ENCODE data around the gene DCST2. TPM values are rescaled to one million over a fixed set of nuclear protein-coding genes. Genes with fewer than 3 reads are reported as not detected.

Gene DCST2
- total and polyA plus RNA-seq, 2 donors (not counting 3 experiments of a cell fraction or from before 2014, with no cell fraction given), result 0.29 to 0.51 TPM

GRCh38 chr1:155004352-155005075, 29.1 kb downstream of the DCST2 start:
- TF ChIP-seq, protein P1, sequence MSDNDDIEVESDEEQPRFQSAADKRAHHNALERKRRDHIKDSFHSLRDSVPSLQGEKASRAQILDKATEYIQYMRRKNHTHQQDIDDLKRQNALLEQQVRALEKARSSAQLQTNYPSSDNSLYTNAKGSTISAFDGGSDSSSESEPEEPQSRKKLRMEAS (IDR thresholded peaks at IDR 0.05; ENCODE audit: insufficient read depth, insufficient read length), result no peak
- no peak for TF ChIP-seq GATA2 (IDR thresholded peaks at IDR 0.05; ENCODE audit: insufficient read depth, insufficient read length, low read depth, low read length)
- TF ChIP-seq FOS (IDR thresholded peaks at IDR 0.05; ENCODE audit: borderline replicate concordance, insufficient read depth, low read length), result no peak
- no peak for TF ChIP-seq MYC (IDR thresholded peaks at IDR 0.05; ENCODE audit: low read depth, low read length)
- TF ChIP-seq, protein P2, sequence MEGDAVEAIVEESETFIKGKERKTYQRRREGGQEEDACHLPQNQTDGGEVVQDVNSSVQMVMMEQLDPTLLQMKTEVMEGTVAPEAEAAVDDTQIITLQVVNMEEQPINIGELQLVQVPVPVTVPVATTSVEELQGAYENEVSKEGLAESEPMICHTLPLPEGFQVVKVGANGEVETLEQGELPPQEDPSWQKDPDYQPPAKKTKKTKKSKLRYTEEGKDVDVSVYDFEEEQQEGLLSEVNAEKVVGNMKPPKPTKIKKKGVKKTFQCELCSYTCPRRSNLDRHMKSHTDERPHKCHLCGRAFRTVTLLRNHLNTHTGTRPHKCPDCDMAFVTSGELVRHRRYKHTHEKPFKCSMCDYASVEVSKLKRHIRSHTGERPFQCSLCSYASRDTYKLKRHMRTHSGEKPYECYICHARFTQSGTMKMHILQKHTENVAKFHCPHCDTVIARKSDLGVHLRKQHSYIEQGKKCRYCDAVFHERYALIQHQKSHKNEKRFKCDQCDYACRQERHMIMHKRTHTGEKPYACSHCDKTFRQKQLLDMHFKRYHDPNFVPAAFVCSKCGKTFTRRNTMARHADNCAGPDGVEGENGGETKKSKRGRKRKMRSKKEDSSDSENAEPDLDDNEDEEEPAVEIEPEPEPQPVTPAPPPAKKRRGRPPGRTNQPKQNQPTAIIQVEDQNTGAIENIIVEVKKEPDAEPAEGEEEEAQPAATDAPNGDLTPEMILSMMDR (IDR thresholded peaks at IDR 0.05; ENCODE audit: extremely low read depth in 1 of 2, insufficient read depth in 1 of 2, low read depth in 1 of 2, low read length in 2 of 2), result no peak
- TF ChIP-seq EZH2 (IDR thresholded peaks at IDR 0.05; ENCODE audit: borderline replicate concordance, low read depth, low read length, severe bottlenecking), result no peak
- TF ChIP-seq POLR2AphosphoS5 (IDR thresholded peaks at IDR 0.05; ENCODE audit: insufficient read depth, low read depth, low read length), result no peak
- TF ChIP-seq POLR2A (IDR thresholded peaks at IDR 0.05; ENCODE audit: low read depth, low read length), result no peak
- no peak for TF ChIP-seq JUN (IDR thresholded peaks at IDR 0.05; ENCODE audit: borderline replicate concordance, insufficient read depth, insufficient read length, low read depth)
- no peak overlapping the region for H2AFZ ChIP-seq (ENCODE audit: low read depth, low read length)
- ChIA-PET CTCF (interaction anchor here (0.8 to 6.5 kb wide), 5 partner anchors 10 to 47 kb away, joined by 3 to 87 read pairs (median 3); partner anchors contain the start of genes ADAM15, FLAD1 and SHC1), POLR2A (interaction anchor here (0.6 kb wide), 1 partner anchor 1115 kb away, joined by 4 read pairs; no protein-coding TSS in a partner anchor)
- H3K9me1 ChIP-seq (replicated peaks; ENCODE audit: control insufficient read depth, extremely low read depth, insufficient read depth, low read length), result no peaks in the 10 kb centered on the region
- no peaks in the 10 kb centered on the region for H3K9me3 ChIP-seq (replicated peaks; ENCODE audit: control insufficient read depth, insufficient read depth, low read length)
- H4K20me1 ChIP-seq (replicated peaks; ENCODE audit: control insufficient read depth, extremely low read depth, insufficient read depth, low read length), result no peaks in the 10 kb centered on the region
- H3K4me3 ChIP-seq (replicated peaks in 1 of 3; ENCODE audit: insufficient read depth in 1 of 3, low read depth in 1 of 3, low read length in 3 of 3), result peak overlapping the region in 2 of 3 experiments; percentile 65 to 94
- FAIRE-seq, result peak; percentile 70
- peak overlapping the region; percentile 0 for H3K27ac ChIP-seq (ENCODE audit: insufficient read depth, low read depth, low read length)
- H3K4me1 ChIP-seq (ENCODE audit: control insufficient read depth, extremely low read depth, insufficient read depth, low read length), result peaks cover 25% of the 10 kb centered on the region
- BruUV-seq (replicated peaks), result no TSS peak
- no peak overlapping the region for H3K9ac ChIP-seq (replicated peaks; ENCODE audit: extremely low read depth, insufficient read depth, low read length)
- H3K27me3 ChIP-seq (ENCODE audit: control insufficient read depth in 2 of 2, insufficient read depth in 2 of 2, low read length in 2 of 2), result no peaks in the 10 kb centered on the region
- H3K36me3 ChIP-seq (ENCODE audit: control insufficient read depth in 2 of 2, extremely low read depth in 1 of 2, insufficient read depth in 2 of 2, low read length in 2 of 2), result no peaks in the 10 kb centered on the region
- dilution Hi-C loops (cut with MboI; ENCODE audit: extremely low pct_ligation_motif_present, low sequenced_read_pairs) (no loop called here), intact Hi-C loops (cut with micrococcal nuclease) (loop anchor here (5.0 kb wide), 1 partner anchor 447 kb away; the partner anchor contains the start of gene UBE2Q1)
- peak overlapping the region; percentile 54 for H3K4me2 ChIP-seq (ENCODE audit: insufficient read depth, low read length)
- peaks cover 16% of the 10 kb centered on the region for H3K79me2 ChIP-seq (ENCODE audit: control insufficient read depth, insufficient read depth, low read length)
- DNase-seq (ENCODE audit: low read depth, low spot score), result no peak

Measured in endothelial cell of umbilical vein (primary cell).